DOHH2 (cell line): ENCODE measurements around the gene C1orf226.
A peak's percentile ranks its signal among the peaks of the same experiment; 100 is the strongest.

Experiments used
- EZH2phosphoT487 ChIP-seq: fragments of 200-600 bp; sonication (generic); IDR thresholded peaks from 2 replicates; pipeline ENCODE4 v1.6.1; 2017; ENCODE audit warnings: borderline replicate concordance, mild to moderate bottlenecking, antibody characterized with exemption, low read length, moderate library complexity, mixed read lengths
- TF ChIP-seq, protein P1 (sequence below): fragments of 200-600 bp; sonication (generic); IDR thresholded peaks from one replicate; pipeline ENCODE4 v1.5.1; 2014; ENCODE audit warnings: antibody characterized with exemption, mild to moderate bottlenecking, low read depth, low read length; ENCODE audit not compliant: poor library complexity, severe bottlenecking

DNA sequence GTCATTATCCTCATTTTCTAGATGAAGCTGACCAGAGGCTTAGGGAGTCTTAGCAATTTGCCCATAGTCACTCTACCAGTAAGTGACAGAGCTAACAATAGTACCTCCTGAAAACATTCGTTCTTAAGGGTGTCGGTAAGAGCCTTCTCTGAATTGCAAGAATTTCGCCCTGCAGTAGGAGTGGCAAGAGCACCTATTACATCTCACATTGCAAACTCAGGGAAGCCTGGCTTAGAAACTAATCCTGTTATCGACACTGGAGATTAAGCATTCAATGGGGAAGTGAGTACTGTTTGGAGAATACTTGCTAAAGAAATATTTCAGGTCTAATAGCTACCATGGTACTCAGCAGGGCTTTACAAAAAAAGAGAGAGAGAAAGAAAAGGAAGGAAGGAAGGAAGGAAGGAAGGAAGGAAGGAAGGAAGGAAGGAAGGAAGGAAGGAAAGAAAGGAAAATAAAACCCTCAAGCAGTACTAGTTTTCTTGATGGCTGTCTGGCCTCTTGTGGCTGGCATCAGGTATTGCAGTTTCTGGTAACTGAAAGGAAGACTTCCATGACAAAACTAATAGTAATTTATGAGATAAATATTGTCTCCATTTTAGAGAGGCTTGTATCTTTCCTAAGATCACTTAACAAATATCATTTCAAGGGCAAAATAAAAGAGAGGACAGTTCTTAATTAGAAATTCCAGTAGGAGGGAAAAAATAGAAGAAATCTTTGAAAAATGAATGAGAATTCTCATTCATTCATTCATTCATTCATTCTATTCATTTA is 10.4 kb downstream of the C1orf226 start:
- TF ChIP-seq, protein P1, sequence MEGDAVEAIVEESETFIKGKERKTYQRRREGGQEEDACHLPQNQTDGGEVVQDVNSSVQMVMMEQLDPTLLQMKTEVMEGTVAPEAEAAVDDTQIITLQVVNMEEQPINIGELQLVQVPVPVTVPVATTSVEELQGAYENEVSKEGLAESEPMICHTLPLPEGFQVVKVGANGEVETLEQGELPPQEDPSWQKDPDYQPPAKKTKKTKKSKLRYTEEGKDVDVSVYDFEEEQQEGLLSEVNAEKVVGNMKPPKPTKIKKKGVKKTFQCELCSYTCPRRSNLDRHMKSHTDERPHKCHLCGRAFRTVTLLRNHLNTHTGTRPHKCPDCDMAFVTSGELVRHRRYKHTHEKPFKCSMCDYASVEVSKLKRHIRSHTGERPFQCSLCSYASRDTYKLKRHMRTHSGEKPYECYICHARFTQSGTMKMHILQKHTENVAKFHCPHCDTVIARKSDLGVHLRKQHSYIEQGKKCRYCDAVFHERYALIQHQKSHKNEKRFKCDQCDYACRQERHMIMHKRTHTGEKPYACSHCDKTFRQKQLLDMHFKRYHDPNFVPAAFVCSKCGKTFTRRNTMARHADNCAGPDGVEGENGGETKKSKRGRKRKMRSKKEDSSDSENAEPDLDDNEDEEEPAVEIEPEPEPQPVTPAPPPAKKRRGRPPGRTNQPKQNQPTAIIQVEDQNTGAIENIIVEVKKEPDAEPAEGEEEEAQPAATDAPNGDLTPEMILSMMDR = peak; percentile 74
- no peak for TF ChIP-seq EZH2phosphoT487
